Activated CD4-positive, alpha-beta T cell treated with anti-CD3 and anti-CD28 coated beads for 1 hour (primary cell): Measurements from ENCODE around the gene ARHGAP15.

Source experiments
- DNase-seq: peaks from one replicate; pipeline ENCODE4 v3.0.0-alpha.2; 2020

Gene ARHGAP15

GRCh38 chr2:143802871-143803650 is 673.8 kb downstream of the ARHGAP15 start:
- no peak for DNase-seq

- DNase-seq, result no peak
These were observed 674.7 kb downstream of the ARHGAP15 start for GRCh38 chr2:143803936-143804335.

GRCh38 chr2:143805666-143806065 is 676.4 kb downstream of the ARHGAP15 start:
- no peak for DNase-seq

- no peak for DNase-seq
These were observed 678.0 kb downstream of the ARHGAP15 start for GRCh38 chr2:143807192-143807591.

DNA sequence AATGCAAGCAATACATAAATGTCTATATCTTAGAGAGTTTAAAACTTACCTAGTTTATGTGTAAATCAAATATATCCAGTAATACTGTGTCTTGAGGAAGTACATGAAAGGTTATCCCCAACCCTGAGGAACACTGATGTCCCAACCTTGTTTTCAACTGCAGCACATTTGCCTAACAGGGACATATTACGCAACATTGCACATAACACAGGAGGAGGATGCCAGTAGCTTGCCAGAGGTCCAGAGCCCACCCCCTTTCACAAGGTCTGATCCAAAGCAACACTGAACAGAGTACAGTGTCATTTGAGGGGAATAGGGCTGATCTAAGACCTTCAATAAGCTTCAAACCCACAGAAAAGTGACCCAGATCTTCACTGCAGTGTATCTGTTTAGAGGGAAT is 678.5 kb downstream of the ARHGAP15 start:
- no peak for DNase-seq

DNA sequence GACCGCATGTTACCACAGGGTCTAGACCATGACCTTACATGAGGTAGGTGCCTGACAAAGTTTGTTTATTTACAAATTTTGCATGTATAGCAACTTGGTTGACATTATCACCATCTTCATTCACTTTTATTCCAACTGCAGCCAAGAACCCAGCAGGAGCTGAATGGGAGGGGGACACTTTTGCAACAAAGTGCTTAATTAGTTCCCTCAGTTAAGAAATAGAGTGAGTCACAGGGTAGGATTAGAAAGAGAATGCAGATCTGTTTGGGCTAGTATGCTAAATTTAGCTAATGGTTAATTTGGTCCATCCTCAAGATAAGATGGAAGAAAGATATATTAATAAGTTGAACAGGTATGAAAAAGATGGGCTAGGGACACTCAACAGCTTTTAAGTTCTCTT is 678.9 kb downstream of the ARHGAP15 start:
- no peak for DNase-seq

GRCh38 chr2:143815082-143815481 is 685.9 kb downstream of the ARHGAP15 start:
- no peak for DNase-seq

DNA sequence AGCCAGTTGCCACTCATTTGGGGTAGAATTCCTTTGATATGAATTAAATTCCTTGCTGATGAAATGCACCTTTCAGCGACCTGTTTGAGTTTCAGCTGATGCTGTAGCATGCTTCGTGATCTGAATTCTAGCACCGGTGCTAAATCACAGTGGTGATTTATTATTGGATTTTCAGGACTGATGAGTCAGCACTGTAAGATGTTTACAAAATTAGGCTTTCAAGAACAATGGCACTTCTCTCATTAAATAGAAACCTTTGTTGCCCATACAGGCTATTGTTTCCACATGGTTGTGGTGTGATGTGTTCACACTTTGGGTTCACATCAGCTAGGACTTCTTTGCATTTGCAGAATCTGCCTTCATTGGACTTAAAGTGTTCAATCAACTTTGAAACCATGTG is 687.7 kb downstream of the ARHGAP15 start:
- DNase-seq, result no peak
